ENCODE measurements around the gene C8G. TPM values are rescaled to one million over a fixed set of nuclear protein-coding genes. Genes with fewer than 3 reads are reported as not detected.

Gene C8G
- total and polyA plus RNA-seq, 2 of the 8 experiments (the other 6 are each of a cell fraction or from before 2014, with no cell fraction given) = 0.62 to 0.80 TPM

DNA sequence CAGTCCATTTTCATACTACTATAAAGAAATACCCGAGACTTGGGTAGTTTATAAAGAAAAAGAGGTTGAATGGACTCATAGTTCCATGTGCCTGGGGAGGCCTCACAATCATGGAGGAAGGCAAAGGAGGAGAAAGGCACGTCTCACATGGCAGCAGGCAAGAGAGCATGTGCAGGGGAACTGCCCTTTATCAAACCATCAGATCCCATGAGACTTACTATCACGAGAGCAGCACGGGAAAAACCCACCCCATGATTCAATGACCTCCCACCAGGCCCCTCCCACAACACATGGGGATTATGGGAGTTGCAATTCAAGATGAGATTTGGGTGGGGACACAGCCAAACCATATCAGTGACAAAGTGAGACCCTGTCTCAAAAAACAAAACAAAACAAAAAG lies 38.8 kb upstream of the C8G start:
- H3K23me2 ChIP-seq (ENCODE audit: low read depth, low read length) = no peaks in the 10 kb centered on the region
- H2BK5ac ChIP-seq (ENCODE audit: low read depth, low read length) = no peak overlapping the region
- H3K79me1 ChIP-seq (ENCODE audit: low read depth, low read length) = peaks cover 8% of the 10 kb centered on the region
- peaks cover 6 to 23% of the 10 kb centered on the region in 2 experiments for H4K20me1 ChIP-seq (replicated peaks in 1 of 2; ENCODE audit: control insufficient read depth in 1 of 2, insufficient read depth in 2 of 2, low read length in 2 of 2)
- no peak overlapping the region for H3K27ac ChIP-seq (ENCODE audit: low read depth, low read length)
- no peak overlapping the region for H4K5ac ChIP-seq (ENCODE audit: insufficient read length, low read depth, low read length)
- no peak overlapping the region for H3K56ac ChIP-seq (replicated peaks; ENCODE audit: insufficient read length, low read depth, low read length)
- no peak for FAIRE-seq
- 94% methylated on average over 4 of the region's 4 CpGs; no CpG with 5 or more reads in 1 of the 2 experiments for WGBS, 2 experiments (ENCODE audit: extremely low coverage in 1 of 2, insufficient coverage in 1 of 2, insufficient read length in 1 of 2, insufficient replicate concordance in 2 of 2, low coverage in 1 of 2, low lambda C conversion rate in 2 of 2, missing lambda C conversion rate in 1 of 2)
- H2AFZ ChIP-seq (ENCODE audit: low read length) = no peak overlapping the region
- H3K23ac ChIP-seq (ENCODE audit: insufficient read length) = no peak overlapping the region
- no peak overlapping the region for H2BK12ac ChIP-seq (ENCODE audit: low read depth, low read length)
- no peaks in the 10 kb centered on the region for H3K9me3 ChIP-seq (ENCODE audit: insufficient read depth in 2 of 2, low read depth in 1 of 2, low read length in 1 of 2)
- no peak overlapping the region for H2AK5ac ChIP-seq (ENCODE audit: low read depth, low read length)
- H4K91ac ChIP-seq (replicated peaks; ENCODE audit: insufficient read length, low read length) = no peak overlapping the region
- H3K79me2 ChIP-seq (ENCODE audit: control insufficient read depth in 1 of 2, insufficient read depth in 2 of 2, low read length in 2 of 2) = no peaks in the 10 kb centered on the region; a peak in 1 of 4 replicates
- no peak overlapping the region for H4K8ac ChIP-seq (ENCODE audit: extremely low read depth, insufficient read depth, low read length)
- H3K18ac ChIP-seq (ENCODE audit: extremely low read depth, low read length) = no peak overlapping the region
- no peak overlapping the region for H3K14ac ChIP-seq (ENCODE audit: insufficient read length)
- POLR2A ChIA-PET (ENCODE audit: partially characterized antibody) = no interaction called here
- H2BK20ac ChIP-seq (ENCODE audit: low read length) = no peak overlapping the region
- no peak overlapping the region for H2BK15ac ChIP-seq (ENCODE audit: low read length)
- H3K36me3 ChIP-seq (ENCODE audit: control insufficient read depth in 2 of 4, insufficient read depth in 4 of 4, low read length in 3 of 4) = peaks cover 6 to 33% (median 28%) of the 10 kb centered on the region in 4 experiments; a peak in 7 of 8 replicates
- H3K4ac ChIP-seq (replicated peaks; ENCODE audit: insufficient read length, low read depth, low read length) = no peak overlapping the region
- H3K4me3 ChIP-seq (ENCODE audit: extremely low read depth in 1 of 4, insufficient read depth in 2 of 4, low read depth in 3 of 4, low read length in 4 of 4) = no peak overlapping the region
- H3K27me3 ChIP-seq (replicated peaks in 1 of 4; ENCODE audit: control insufficient read depth in 3 of 4, extremely low read depth in 1 of 4, insufficient read depth in 3 of 4, low read length in 3 of 4) = no peaks in the 10 kb centered on the region
- CTCF ChIA-PET (ENCODE audit: partially characterized antibody) = interaction anchor here (0.6 kb wide), 1 partner anchor 75 kb away, joined by 3 read pairs; no protein-coding TSS in a partner anchor
- no peak for TF ChIP-seq RXRA (IDR thresholded peaks at IDR 0.05; ENCODE audit: insufficient read depth, low read depth, low read length)
- no peak for TF ChIP-seq KDM1A (IDR thresholded peaks at IDR 0.05; ENCODE audit: borderline replicate concordance, low read length)
- TF ChIP-seq PHF8 (conservative IDR thresholded peaks at IDR 0.05; ENCODE audit: low read depth, low read length) = no peak
- no peak for TF ChIP-seq TCF12 (IDR thresholded peaks at IDR 0.05; ENCODE audit: low read depth, low read length)
- no peak for TF ChIP-seq GABPA (IDR thresholded peaks at IDR 0.05; ENCODE audit: borderline replicate concordance, insufficient read depth, low read length)
- no peak for TF ChIP-seq SUZ12 (IDR thresholded peaks at IDR 0.05; ENCODE audit: low read length)
- no peak for TF ChIP-seq CBX5 (IDR thresholded peaks at IDR 0.05; ENCODE audit: low read depth, low read length)
- no peak for TF ChIP-seq SP2 (IDR thresholded peaks at IDR 0.05; ENCODE audit: low read length)
- TF ChIP-seq NRF1 (IDR thresholded peaks at IDR 0.05; ENCODE audit: low read depth, low read length) = no peak
- TF ChIP-seq KDM5A (IDR thresholded peaks at IDR 0.05; ENCODE audit: low read length) = no peak
- TF ChIP-seq SIN3A (conservative IDR thresholded peaks at IDR 0.05 in 1 of 2, IDR thresholded peaks at IDR 0.05 in 1 of 2; ENCODE audit: low read depth in 1 of 2, low read length in 2 of 2) = no peak
- TF ChIP-seq JUND (IDR thresholded peaks at IDR 0.05; ENCODE audit: low read length) = no peak
- H3K9ac ChIP-seq (replicated peaks in 1 of 4; ENCODE audit: extremely low read depth in 1 of 4, low read depth in 3 of 4, low read length in 3 of 4) = no peak overlapping the region
- H2BK120ac ChIP-seq (replicated peaks; ENCODE audit: low read depth, low read length) = no peak overlapping the region
- H3K4me1 ChIP-seq (replicated peaks in 1 of 4; ENCODE audit: control insufficient read depth in 3 of 4, insufficient read depth in 4 of 4, low read length in 3 of 4) = no peaks in the 10 kb centered on the region; a peak in 1 of 7 replicates
- no peak for DNase-seq (ENCODE audit: low read depth in 1 of 2, low spot score in 2 of 2)
- H3K4me2 ChIP-seq (ENCODE audit: insufficient read depth in 1 of 2, low read depth in 2 of 2, low read length in 2 of 2) = no peak overlapping the region
